K562 (cell line): ENCODE results near the gene ANKLE2. TPM values are rescaled to one million over a fixed set of nuclear protein-coding genes. Genes with fewer than 3 reads are reported as not detected.

Experiments
- AFF4 ChIP-seq: sonication (generic); formaldehyde crosslinking; IDR thresholded peaks from 2 replicates; pipeline ENCODE4 v1.8.0; 2023; ENCODE audit warnings: mild to moderate bottlenecking, missing genetic modification reagents
- ARID3B ChIP-seq: fragments of 250-450 bp; sonication (Bioruptor Pico); IDR thresholded peaks from 2 replicates; pipeline ENCODE4 v1.4.0; 2020; ENCODE audit warnings: borderline replicate concordance
- ATF2 ChIP-seq: sonication (generic); formaldehyde crosslinking; IDR thresholded peaks from 2 replicates; pipeline ENCODE4 v1.8.1; 2022; ENCODE audit warnings: missing genetic modification reagents
- FOXO4 ChIP-seq: fragments of 450-650 bp; formaldehyde crosslinking; IDR thresholded peaks from 2 replicates; pipeline ENCODE4 v1.4.0; 2020; ENCODE audit warnings: mild to moderate bottlenecking, moderate library complexity
- FOXP1 ChIP-seq: sonication (generic); formaldehyde crosslinking; IDR thresholded peaks from 2 replicates; pipeline ENCODE4 v1.8.0; 2022; ENCODE audit warnings: mild to moderate bottlenecking, missing genetic modification reagents
- HLTF ChIP-seq: fragments of 450-650 bp; IDR thresholded peaks from 2 replicates; pipeline ENCODE4 v1.6.1; 2016
- HNRNPH1 ChIP-seq: fragments of 200-400 bp; formaldehyde crosslinking; optimal IDR thresholded peaks from 2 replicates; pipeline ENCODE3; 2017; ENCODE audit warnings: low read depth, mild to moderate bottlenecking, low read length, moderate library complexity
- HNRNPK ChIP-seq: fragments of 200-400 bp; formaldehyde crosslinking; IDR thresholded peaks from one replicate; pipeline ENCODE4 v1.6.1; 2018; ENCODE audit warnings: mild to moderate bottlenecking, low read depth, low read length; ENCODE audit not compliant: poor library complexity, severe bottlenecking
- LEF1 ChIP-seq: fragments of 450-650 bp; IDR thresholded peaks from 2 replicates; pipeline ENCODE4 v1.6.1; 2016; ENCODE audit warnings: mild to moderate bottlenecking
- NCOA6 ChIP-seq: fragments of 450-650 bp; IDR thresholded peaks from 2 replicates; pipeline ENCODE4 v1.6.1; 2017; ENCODE audit warnings: mild to moderate bottlenecking
- PHTF2 ChIP-seq: fragments of 250-450 bp; sonication (Bioruptor Pico); IDR thresholded peaks from 2 replicates; pipeline ENCODE4 v1.5.0; 2021; ENCODE audit warnings: mild to moderate bottlenecking
- PPARD ChIP-seq: fragments of 250-450 bp; sonication (Bioruptor Pico); IDR thresholded peaks from 2 replicates; pipeline ENCODE4 v1.8.0; 2022; ENCODE audit warnings: inconsistent platforms, mild to moderate bottlenecking, moderate library complexity
- PTBP1 ChIP-seq: fragments of 200-400 bp; formaldehyde crosslinking; IDR thresholded peaks from 2 replicates; pipeline ENCODE4 v1.6.1; 2017; ENCODE audit warnings: low read depth, low read length
- RBM34 ChIP-seq: fragments of 200-400 bp; formaldehyde crosslinking; IDR thresholded peaks from 2 replicates; pipeline ENCODE4 v1.6.1; 2018; ENCODE audit warnings: low read length, borderline replicate concordance; ENCODE audit not compliant: insufficient read depth
- ZSCAN32 ChIP-seq: fragments of 450-650 bp; formaldehyde crosslinking; IDR thresholded peaks from 2 replicates; pipeline ENCODE4 v1.4.0; 2020; ENCODE audit warnings: mild to moderate bottlenecking, moderate library complexity
- polyA plus RNA-seq, 8 experiments: library from polyadenylated mRNA; depleted of rRNA in 4 of 8; stranded (reverse) in 5 of 8; unstranded in 3 of 8; fragments of >200 nt; fragmentation: Nextera tagmentation in 2 of 8; fragmentation: Illumina TruSeq in 1 of 8; extraction: Ambion mirVana in 2 of 8; extraction: Trizol in 1 of 8; gene quantifications; 2 replicates each; pipeline versions ENCODE4 v1.2.1 to v1.2.3, GENCODE V29; 2011 to 2014; ENCODE audit warnings: inconsistent platforms in 1 of 8, missing spikeins in 1 of 8
- total RNA-seq, 7 experiments: library from RNA; depleted of rRNA in 6 of 7; stranded (reverse); fragments of >200 nt in 6 of 7; fragmentation: Illumina TruSeq in 2 of 7; extraction: Trizol in 2 of 7; gene quantifications; 2 replicates each; pipeline versions ENCODE4 v1.2.1 to v1.2.3, GENCODE V29; 2011 to 2021; ENCODE audit warnings: low replicate concordance in 1 of 7
- TF ChIP-seq, protein P1 (sequence below): IDR thresholded peaks from 2 replicates; pipeline ENCODE4 v1.6.1; 2012; ENCODE audit warnings: low read depth, low read length, improper control_type of control experiment, borderline replicate concordance
- TF ChIP-seq, protein P2 (sequence below): fragments of 250-450 bp; sonication (Bioruptor Pico); IDR thresholded peaks from 2 replicates; pipeline ENCODE4 v1.8.0; 2022; ENCODE audit warnings: moderate library complexity, mild to moderate bottlenecking, inconsistent platforms

ANKLE2 gene
- total and polyA plus RNA-seq, 9 of the 15 experiments (the other 6 are each of a cell fraction or from before 2014, with no cell fraction given) = 3.2 to 57.7 (median 45.6) TPM

DNA sequence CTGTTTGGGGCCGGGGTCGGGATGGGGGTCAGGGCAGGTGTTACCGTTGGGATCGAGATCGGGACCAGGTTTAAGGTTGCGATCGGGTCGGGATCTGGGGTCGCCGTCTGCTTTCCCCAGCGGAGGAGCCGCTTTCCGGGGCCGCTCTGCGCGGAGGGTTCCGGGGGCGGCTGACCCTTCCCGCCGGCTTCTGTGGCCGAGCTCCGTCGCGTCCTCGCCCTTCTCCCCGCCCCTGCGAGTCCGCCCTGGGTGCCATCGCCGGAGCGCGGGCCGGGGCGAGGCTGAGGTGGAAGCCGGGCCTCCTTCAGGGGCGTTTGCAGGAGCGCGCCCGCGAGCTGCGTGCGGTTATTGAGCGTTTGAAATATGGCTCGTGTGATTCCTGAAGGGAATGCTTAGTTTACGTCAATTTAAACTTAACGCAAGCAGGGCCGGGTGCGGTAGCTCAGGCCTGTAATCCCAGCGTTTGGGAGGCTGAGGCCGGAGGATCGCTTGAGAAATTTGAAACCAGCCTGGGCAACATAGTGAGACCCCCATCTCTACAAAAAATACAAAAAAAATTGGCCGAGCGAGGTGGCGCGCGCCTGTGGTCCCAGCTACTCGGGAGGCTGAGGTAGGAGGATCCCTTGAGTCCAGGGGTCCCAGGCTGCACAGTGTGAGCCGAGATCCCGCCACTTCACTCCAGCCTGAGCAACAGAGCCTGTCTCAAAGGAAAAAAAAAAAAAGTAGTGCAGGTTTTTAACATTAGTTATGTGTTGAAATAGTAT is 50.4 kb downstream of the ANKLE2 start (continued):
- no peak for TF ChIP-seq FOXO4 (CRISPR knock-in tag)
- TF ChIP-seq HNRNPK = no peak
- TF ChIP-seq PTBP1 = 0 out of 2 replicates have a peak, but pooled peaks have one; percentile 49
- TF ChIP-seq PHTF2 (CRISPR knock-in tag) = no peak
- TF ChIP-seq, protein P1, sequence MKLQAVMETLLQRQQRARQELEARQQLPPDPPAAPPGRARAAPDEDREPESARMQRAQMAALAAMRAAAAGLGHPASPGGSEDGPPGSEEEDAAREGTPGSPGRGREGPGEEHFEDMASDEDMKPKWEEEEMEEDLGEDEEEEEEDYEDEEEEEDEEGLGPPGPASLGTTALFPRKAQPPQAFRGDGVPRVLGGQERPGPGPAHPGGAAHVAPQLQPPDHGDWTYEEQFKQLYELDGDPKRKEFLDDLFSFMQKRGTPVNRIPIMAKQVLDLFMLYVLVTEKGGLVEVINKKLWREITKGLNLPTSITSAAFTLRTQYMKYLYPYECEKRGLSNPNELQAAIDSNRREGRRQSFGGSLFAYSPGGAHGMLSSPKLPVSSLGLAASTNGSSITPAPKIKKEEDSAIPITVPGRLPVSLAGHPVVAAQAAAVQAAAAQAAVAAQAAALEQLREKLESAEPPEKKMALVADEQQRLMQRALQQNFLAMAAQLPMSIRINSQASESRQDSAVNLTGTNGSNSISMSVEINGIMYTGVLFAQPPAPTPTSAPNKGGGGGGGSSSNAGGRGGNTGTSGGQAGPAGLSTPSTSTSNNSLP = no peak
- no peak for TF ChIP-seq ZSCAN32 (CRISPR knock-in tag)
- TF ChIP-seq ATF2 (CRISPR knock-in tag) = no peak
- TF ChIP-seq, protein P2, sequence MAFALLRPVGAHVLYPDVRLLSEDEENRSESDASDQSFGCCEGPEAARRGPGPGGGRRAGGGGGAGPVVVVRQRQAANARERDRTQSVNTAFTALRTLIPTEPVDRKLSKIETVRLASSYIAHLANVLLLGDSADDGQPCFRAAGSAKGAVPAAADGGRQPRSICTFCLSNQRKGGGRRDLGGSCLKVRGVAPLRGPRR (CRISPR knock-in tag) = no peak
- no peak for TF ChIP-seq HLTF
- 0 out of 2 replicates have a peak, but pooled peaks have one; percentile 37 for TF ChIP-seq AFF4 (CRISPR knock-in tag)
- TF ChIP-seq LEF1 = no peak
- TF ChIP-seq ARID3B = no peak
- TF ChIP-seq HNRNPH1 = no peak
- TF ChIP-seq NCOA6 = no peak
- TF ChIP-seq FOXP1 (CRISPR knock-in tag) = no peak
- TF ChIP-seq RBM34 = no peak
- no peak for TF ChIP-seq PPARD
